Measurements from ENCODE around the gene TMEM223.
"Not testable (repeated sequence)": the region's sequence is repeated elsewhere in the genome, so short reads cannot be mapped to it uniquely, and the experiment has no call there.

TMEM223 gene

DNA sequence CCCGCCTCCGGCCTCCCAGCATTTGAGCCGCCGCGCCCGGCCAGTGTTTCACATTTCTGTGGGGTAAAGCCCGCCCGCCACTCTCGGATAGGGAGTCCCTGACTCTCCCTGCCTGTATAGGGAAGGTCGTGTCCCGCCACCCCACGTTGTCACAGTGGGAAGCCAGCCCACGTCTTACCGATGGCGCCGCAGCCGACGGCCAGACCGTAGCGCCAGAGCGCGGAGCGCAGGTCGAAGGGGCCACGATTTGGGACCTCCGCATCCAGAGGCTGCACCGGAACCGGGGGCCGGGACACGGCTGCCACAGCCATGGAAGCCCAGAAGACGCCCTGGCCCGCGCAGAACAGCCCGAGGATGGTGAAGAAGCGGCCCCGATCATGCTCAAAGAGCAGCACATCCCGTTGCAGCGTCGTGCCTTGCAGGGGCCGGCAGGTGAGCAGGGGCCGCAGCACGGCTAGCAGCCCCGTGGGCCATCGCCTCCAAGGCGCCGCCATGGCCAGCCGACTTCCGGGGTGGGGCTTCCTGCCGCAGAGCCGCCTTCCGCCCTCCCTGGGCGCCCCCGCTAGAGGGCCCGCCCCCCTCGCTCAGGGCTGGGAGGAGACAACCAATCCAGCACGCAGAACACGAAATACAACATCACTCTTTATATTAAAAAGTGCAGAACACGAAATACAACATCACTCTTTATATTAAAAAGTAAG lies at the start of gene TMEM223:
TSS of gene TMEM223 (minus strand) at position 506 of the 701 bp plus-strand sequence. CDS start at position 494, 12 bp downstream.
- peak; percentile 77 to 88 (median 84) for DNase-seq (ENCODE audit: low read depth in 2 of 3, low spot score in 1 of 3)

- DNase-seq (ENCODE audit: low read depth in 2 of 3, low spot score in 1 of 3), result peak; percentile 71 to 84 (median 83)
Measured at GRCh38 chr11:62840721-62841360, 49.0 kb upstream of the TMEM223 start.

GRCh38 chr11:62839050-62839945 lies 47.5 kb upstream of the TMEM223 start, which contains the start of gene WDR74:
WDR74 (minus strand) TSS chr11:62839590; CDS start chr11:62839570, 20 bp downstream.
- DNase-seq (ENCODE audit: low read depth in 2 of 3, low spot score in 1 of 3), result peak; percentile 85 to 89 (median 85)

DNA sequence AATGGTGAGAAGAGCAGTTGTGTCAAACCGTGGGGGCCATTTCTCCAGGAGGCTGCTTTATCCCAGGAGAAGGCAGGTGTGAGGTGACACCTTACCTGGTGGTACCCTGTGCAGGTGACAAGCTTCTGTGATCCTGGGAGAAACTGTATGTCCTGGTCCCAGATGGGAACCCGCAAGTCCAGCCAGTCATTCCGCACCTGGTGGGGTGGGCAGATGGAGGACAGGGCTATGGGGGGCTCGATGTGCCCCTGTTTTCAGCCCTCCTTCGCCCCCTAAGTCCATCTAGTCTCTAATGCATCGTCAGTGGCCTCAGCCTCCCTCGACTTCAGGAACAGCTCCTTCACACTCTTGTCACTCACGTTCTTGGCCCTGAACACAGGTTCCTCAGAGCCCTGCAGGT lies 43.5 kb upstream of the TMEM223 start:
- DNase-seq (ENCODE audit: low read depth in 2 of 3, low spot score in 1 of 3), result no peak

DNA sequence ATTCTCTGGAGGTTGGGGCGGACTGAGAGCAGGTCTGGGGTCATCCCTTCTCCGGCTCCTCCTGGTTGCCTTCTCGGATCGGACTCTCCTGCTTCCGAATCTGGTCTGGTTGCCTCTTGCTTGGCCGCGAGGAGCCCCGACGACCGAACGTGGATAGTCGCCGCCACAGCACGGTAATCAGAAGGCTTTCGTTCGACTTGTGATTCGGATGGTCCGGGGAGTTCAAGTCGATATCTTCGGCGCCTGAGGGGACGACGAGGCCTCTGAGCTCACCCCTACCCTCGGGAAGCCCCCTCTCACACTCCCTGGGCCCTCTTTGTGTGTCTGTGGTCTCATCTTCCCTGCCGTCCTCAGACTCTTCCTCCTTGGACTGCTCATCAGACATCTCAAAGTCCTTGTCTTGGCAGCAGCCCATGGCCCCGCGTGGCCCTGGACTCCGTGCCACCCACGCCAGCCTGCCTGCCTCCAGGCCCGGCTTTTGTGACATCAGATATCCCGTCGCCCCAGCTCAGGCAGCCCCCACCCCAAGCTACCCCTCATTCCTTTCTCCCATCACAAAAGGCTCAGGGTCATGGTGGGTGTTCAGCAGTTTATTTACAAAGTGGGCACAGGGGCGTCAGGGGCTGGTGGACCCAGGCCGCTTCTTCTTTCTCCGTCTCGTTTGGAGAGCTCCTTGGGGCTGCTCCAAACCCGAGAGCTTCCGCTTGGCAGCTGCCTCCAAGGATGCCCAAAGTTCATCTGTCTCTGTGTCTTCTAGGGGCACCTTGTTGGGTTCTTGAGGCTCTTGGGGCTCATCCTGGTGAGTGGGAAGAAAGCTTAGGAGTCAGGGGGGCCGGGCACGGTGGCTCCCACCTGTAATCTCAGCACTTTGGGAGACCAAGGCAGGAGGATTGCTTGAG lies 40.8 kb upstream of the TMEM223 start, which contains the start of gene TEX54:
TSS of gene TEX54 (minus strand) at position 506 of the 899 bp plus-strand sequence.
- DNase-seq (ENCODE audit: low read depth in 2 of 3, low spot score in 1 of 3), result no peak

- peak; percentile 98 to 99 (median 99) for DNase-seq (ENCODE audit: low read depth in 2 of 3, low spot score in 1 of 3)
Measured at GRCh38 chr11:62831520-62832335, 39.9 kb upstream of the TMEM223 start, which contains the start of gene STX5. STX5 (minus strand) TSS chr11:62832051; CDS start chr11:62831243, 808 bp downstream.

- DNase-seq (ENCODE audit: low read depth in 2 of 3, low spot score in 1 of 3), result no peak
Measured at GRCh38 chr11:62830904-62831519, 39.2 kb upstream of the TMEM223 start.

GRCh38 chr11:62828130-62828529 lies 36.3 kb upstream of the TMEM223 start:
- DNase-seq (ENCODE audit: low read depth in 2 of 3, low spot score in 1 of 3), result not testable (repeated sequence)

DNA sequence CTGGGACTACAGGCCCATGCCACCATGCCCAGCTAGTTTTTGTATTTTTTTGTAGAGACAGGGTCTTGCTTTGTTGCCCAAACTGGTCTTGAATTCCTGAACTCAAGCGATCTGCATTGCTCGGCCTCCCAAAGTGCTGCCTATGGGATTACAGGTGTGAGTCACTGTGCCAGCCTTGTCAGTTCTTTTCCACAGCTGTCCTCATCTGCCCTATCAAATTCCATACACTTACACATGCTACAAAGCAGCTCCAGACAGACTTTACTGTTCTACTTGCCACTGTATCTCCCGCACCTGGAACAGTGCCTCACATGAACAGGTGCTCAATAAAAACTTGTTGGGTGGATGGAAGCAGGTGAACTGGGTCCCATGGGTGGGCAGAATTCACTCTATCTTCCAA lies 31.9 kb upstream of the TMEM223 start:
- no peak for DNase-seq (ENCODE audit: low read depth in 2 of 3, low spot score in 1 of 3)

GRCh38 chr11:62817129-62817528 lies 25.3 kb upstream of the TMEM223 start:
- DNase-seq (ENCODE audit: low read depth in 2 of 3, low spot score in 1 of 3), result no peak

DNA sequence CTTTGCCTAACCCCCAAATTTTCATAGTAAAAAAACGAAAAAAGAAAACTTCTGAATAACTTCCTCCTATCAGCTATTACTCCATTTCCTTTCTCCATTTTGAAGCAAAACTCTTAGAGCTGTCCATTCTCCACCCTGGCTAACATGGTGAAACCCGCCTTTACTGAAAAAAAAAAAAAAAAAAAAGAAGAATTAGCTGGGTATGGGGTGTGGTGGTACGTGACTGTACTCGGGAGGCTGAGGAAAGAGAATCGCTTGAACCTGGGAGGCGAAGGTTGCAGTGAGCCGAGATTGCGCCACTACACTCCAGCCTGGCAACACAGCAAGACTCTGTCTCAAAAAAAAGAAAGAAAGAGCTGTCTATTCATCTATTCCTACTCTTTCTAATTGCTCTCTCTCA lies 24.8 kb upstream of the TMEM223 start:
- DNase-seq (ENCODE audit: low read depth in 2 of 3, low spot score in 1 of 3), result no peak

DNA sequence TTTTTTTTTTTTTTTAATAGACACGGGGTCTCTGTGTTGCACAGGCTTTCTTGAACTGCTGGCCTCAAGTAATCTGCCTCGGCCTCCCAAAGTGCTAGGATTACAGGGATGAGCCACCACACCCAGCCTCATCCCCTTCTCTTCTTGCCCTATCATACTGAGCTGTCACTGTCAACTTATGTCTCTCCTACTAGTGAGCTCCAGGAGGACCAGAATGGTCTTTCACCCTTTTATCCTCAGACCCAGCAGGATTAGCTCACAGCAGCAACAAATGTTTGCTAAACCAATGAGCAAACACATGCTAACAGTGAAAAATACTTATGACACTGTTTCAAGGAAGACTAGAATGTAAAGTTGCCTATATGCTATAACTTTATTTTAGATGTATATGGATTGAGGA lies 19.9 kb upstream of the TMEM223 start:
- no peak for DNase-seq (ENCODE audit: low read depth in 2 of 3, low spot score in 1 of 3)

DNA sequence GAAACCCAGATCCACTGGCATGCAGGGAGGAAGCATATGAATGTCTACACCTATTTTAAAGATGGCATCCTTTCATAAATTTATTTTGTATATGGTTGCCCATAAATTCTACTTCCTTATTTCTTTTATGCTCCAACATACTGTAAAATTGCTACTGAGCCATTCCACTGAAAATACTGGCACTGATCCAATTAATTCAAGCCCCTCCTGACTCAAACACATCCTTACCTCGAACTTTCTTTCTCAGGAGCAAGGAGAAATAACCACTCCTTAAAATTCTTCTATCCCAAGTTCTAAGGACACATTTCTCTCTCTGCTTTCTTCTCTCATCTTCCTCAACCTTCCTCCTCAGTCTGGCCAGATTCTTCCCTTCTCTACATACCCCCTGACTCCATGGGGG lies 18.9 kb upstream of the TMEM223 start:
- DNase-seq (ENCODE audit: low read depth in 2 of 3, low spot score in 1 of 3), result no peak

- no peak for DNase-seq (ENCODE audit: low read depth in 2 of 3, low spot score in 1 of 3)
Measured at GRCh38 chr11:62806611-62807121, 14.9 kb upstream of the TMEM223 start.

- DNase-seq (ENCODE audit: low read depth in 2 of 3, low spot score in 1 of 3), result peak in 1 of 3 donors; percentile 13
Measured at GRCh38 chr11:62805961-62806441, 14.2 kb upstream of the TMEM223 start.

GRCh38 chr11:62805076-62805892 lies 13.5 kb upstream of the TMEM223 start, which contains the start of gene NXF1:
NXF1 (minus strand) TSS chr11:62805440; CDS start chr11:62805356, 84 bp downstream.
- peak; percentile 91 to 95 (median 92) for DNase-seq (ENCODE audit: low read depth in 2 of 3, low spot score in 1 of 3)

DNA sequence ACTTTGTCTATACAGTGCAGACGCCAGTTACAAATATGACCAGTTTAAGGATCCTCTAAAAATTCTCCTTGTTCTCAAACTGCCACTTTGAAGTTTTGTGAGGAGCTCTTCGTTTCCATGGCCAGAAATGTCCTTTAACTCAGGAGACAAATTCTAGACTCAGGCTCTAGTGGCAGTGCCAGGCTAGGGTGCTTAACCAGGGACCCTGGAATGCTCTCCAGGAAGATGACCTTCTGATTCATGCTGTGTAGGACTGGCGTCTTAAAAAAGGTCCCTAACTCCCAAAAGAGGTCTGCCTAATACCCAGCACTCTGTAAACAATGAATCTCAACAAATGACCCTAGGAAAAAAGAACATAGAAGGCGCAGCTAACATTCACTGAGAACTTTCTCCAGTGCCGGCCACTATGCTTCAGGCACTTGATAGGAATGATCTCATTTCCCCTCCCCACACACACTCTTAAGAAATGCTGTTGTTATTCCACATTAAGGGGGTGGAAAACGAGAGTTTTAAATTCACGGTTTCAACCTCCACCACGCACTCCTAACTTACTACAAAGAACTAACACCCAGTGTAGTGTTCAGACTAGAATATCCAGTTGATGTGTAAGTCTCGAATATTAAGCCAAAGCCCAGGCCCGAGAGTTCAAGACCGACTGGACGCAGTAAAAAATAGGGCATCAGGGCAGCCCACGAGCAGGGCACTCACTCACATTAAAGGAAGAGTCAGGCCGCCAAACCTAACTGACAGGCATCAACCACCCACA lies 12.7 kb upstream of the TMEM223 start:
- peak in 1 of 3 donors; percentile 25 for DNase-seq (ENCODE audit: low read depth in 2 of 3, low spot score in 1 of 3)

Data from stimulated activated CD4-positive, alpha-beta T cell treated with anti-CD3 and anti-CD28 coated beads, Interleukin-12 subunit alpha, Interleukin-12 subunit beta, amount 100 ng/mL, for 48 hours (primary cell).